ENCODE results near the gene SMIM36. TPM values are rescaled to one million over a fixed set of nuclear protein-coding genes. Genes with fewer than 3 reads are reported as not detected.

Gene SMIM36
- total RNA-seq, result not detected
- not detected for polyA plus RNA-seq
- long read RNA-seq, donor 1, result 0 reads
- long read RNA-seq, donor 2, result 0 reads
- long read RNA-seq, donor 3, result 0 reads

- no peak for ATAC-seq
- H3K27me3 ChIP-seq, result no peaks in the 10 kb centered on the region
- H3K4me3 ChIP-seq, result no peak within 1 kb of the TSS
- H3K4me1 ChIP-seq, result peaks cover 0 to 8% (median 0%) of the 10 kb centered on the region in 12 donors
- H3K27ac ChIP-seq, result no peak within 1 kb of the TSS
- 89 to 93% (median 91%) methylated on average over 18 of the region's 18 CpGs for WGBS, 4 donors
- H3K9me3 ChIP-seq, result no peaks in the 10 kb centered on the region
- H3K36me3 ChIP-seq, result no peaks in the 10 kb centered on the region
- no peak for DNase-seq
- intact Hi-C loops (cut with DNase I), result loop anchor here (5.0 to 10.0 kb wide), 12 partner anchors 86 to 519 kb away; partner anchors contain the start of gene MMD (in 2 of the 10)
- TF ChIP-seq POLR2A (IDR thresholded peaks at IDR 0.05), result no peak
- TF ChIP-seq CTCF (IDR thresholded peaks at IDR 0.05), result no peak
These were observed at the start of gene SMIM36 for GRCh38 chr17:55510986-55511721. Gene SMIM36 (minus strand): TSS chr17:55511452.

- no peak for ATAC-seq
- no peak overlapping the region for H3K4me3 ChIP-seq
These were observed 44.5 kb upstream of the SMIM36 start for GRCh38 chr17:55555772-55556171.

GRCh38 chr17:55549140-55549539 lies 37.9 kb upstream of the SMIM36 start:
- TF ChIP-seq POLR2A (IDR thresholded peaks at IDR 0.05), result no peak
- TF ChIP-seq CTCF (IDR thresholded peaks at IDR 0.05), result peak in 5 of 12 donors; percentile 4 to 39 (median 14)
- peaks cover 0 to 5% (median 0%) of the 10 kb centered on the region in 12 donors for H3K9me3 ChIP-seq
- intact Hi-C loops (cut with DNase I), result no loop called here
- H3K27me3 ChIP-seq, result peaks cover 0 to 4% (median 0%) of the 10 kb centered on the region in 9 donors
- 20 to 31% (median 25%) methylated on average over 2 of the region's 2 CpGs for WGBS, 4 donors
- no peaks in the 10 kb centered on the region for H3K4me1 ChIP-seq
- ATAC-seq (no peak), DNase-seq (no peak)
- H3K4me3 ChIP-seq, result no peak overlapping the region
- no peaks in the 10 kb centered on the region for H3K36me3 ChIP-seq
- H3K27ac ChIP-seq, result no peak overlapping the region

More at GRCh38 chr17:55555772-55556171, 44.5 kb upstream of the SMIM36 start:
- TF ChIP-seq CTCF (IDR thresholded peaks at IDR 0.05), result no peak
- no peak for TF ChIP-seq POLR2A (IDR thresholded peaks at IDR 0.05)
- no peak overlapping the region for H3K27ac ChIP-seq
- H3K27me3 ChIP-seq, result peaks cover 0 to 7% (median 0%) of the 10 kb centered on the region in 9 donors
- no peaks in the 10 kb centered on the region for H3K36me3 ChIP-seq
- no peaks in the 10 kb centered on the region for H3K4me1 ChIP-seq
- no peaks in the 10 kb centered on the region for H3K9me3 ChIP-seq
- intact Hi-C loops (cut with DNase I), result no loop called here
- no peak for DNase-seq
- WGBS, 4 donors, result 75 to 80% (median 78%) methylated on average over 5 to 8 of the region's 8 CpGs

GRCh38 chr17:55546991-55547664 lies 35.9 kb upstream of the SMIM36 start:
- intact Hi-C loops (cut with DNase I), result no loop called here
- Histone ChIP-seq H3K9me3 (peaks cover 0 to 5% (median 0%) of the 10 kb centered on the region in 12 donors), H3K4me3 (no peak overlapping the region), H3K27me3 (peaks cover 0 to 6% (median 0%) of the 10 kb centered on the region in 9 donors), H3K36me3 (no peaks in the 10 kb centered on the region), H3K4me1 (no peaks in the 10 kb centered on the region), H3K27ac (peak overlapping the region in 1 of 12 donors; percentile 4)
- no peak for TF ChIP-seq POLR2A (IDR thresholded peaks at IDR 0.05)
- TF ChIP-seq CTCF (IDR thresholded peaks at IDR 0.05), result no peak
- no peak for DNase-seq
- WGBS, 4 donors, result 76 to 97% (median 86%) methylated on average over 1 of the region's 1 CpG
- ATAC-seq, result peak in 1 of 4 donors; percentile 39
